SK-N-SH (cell line): Measurements from ENCODE around the gene NCAM1. TPM values are rescaled to one million over a fixed set of nuclear protein-coding genes. Genes with fewer than 3 reads are reported as not detected.

ENCODE experiments used
- CTCF ChIA-PET: fragments of 300-600, 350-600 bp; formaldehyde crosslinking; extraction: SDS; loops from one replicate; lab custom pipeline; 2021; lab: Yijun Ruan, JAX
- POLR2A ChIA-PET: fragments of 350-600 bp; sonication (Branson Sonifier 250); formaldehyde crosslinking; extraction: SDS; loops from one replicate; lab custom pipeline; 2020; ENCODE audit warnings: antibody characterized with exemption, inconsistent platforms; lab: Yijun Ruan, JAX
- DNase-seq: peaks from one replicate; pipeline ENCODE4 v3.0.0; 2012
- H2AFZ ChIP-seq: fragments of 200-600 bp; sonication (generic); 2 replicates; pipeline ENCODE4 v1.8.1; 2016; ENCODE audit warnings: antibody characterized with exemption, mild to moderate bottlenecking, low read depth
- H3F3A ChIP-seq: fragments of 200-600 bp; sonication (generic); replicated peaks from 2 replicates; pipeline ENCODE3; 2016; ENCODE audit warnings: antibody characterized with exemption, mild to moderate bottlenecking; ENCODE audit not compliant: insufficient read depth
- H3K27ac ChIP-seq, 2 experiments: fragments of 200-500 bp in 1 of 2; fragments of 200-600 bp in 1 of 2; sonication (Bioruptor generic) in 1 of 2; sonication (generic), shearing (Covaris generic) in 1 of 2; 2 replicates each; pipeline versions ENCODE4 v1.5.1 to v1.6.1; 2014 to 2016; ENCODE audit warnings: low read depth in 2 of 2, inconsistent platforms in 1 of 2, low read length in 1 of 2, mild to moderate bottlenecking in 1 of 2, mixed read lengths in 1 of 2
- H3K27me3 ChIP-seq: fragments of 200-600 bp; sonication (generic), shearing (Covaris generic); 2 replicates; pipeline ENCODE4 v1.6.1; 2016; ENCODE audit warnings: mixed run types; ENCODE audit not compliant: insufficient read depth
- H3K36me3 ChIP-seq, 2 experiments: fragments of 200-500 bp in 1 of 2; fragments of 200-600 bp in 1 of 2; sonication (Bioruptor generic) in 1 of 2; sonication (generic) in 1 of 2; replicated peaks in 1 of 2; 2 replicates each; pipeline versions ENCODE3 to v1.5.1; 2014 to 2016; ENCODE audit warnings: low read length in 1 of 2, mild to moderate bottlenecking in 1 of 2; ENCODE audit not compliant: insufficient read depth in 2 of 2, control insufficient read depth in 1 of 2
- H3K4me1 ChIP-seq, 2 experiments: fragments of 200-500 bp in 1 of 2; fragments of 200-600 bp in 1 of 2; sonication (Bioruptor generic) in 1 of 2; sonication (generic), shearing (Covaris generic) in 1 of 2; 2 replicates each; pipeline versions ENCODE4 v1.5.1 to v1.6.1; 2014 to 2016; ENCODE audit warnings: low read depth in 1 of 2, low read length in 1 of 2, mixed run types in 1 of 2; ENCODE audit not compliant: insufficient read depth in 2 of 2, control insufficient read depth in 1 of 2
- H3K4me2 ChIP-seq: fragments of 200-600 bp; sonication (generic), shearing (Covaris generic); 2 replicates; pipeline ENCODE4 v1.6.1; 2017; ENCODE audit warnings: mixed run types
- H3K4me3 ChIP-seq, 2 experiments: fragments of 200-500 bp in 1 of 2; fragments of 200-600 bp in 1 of 2; sonication (Bioruptor generic) in 1 of 2; sonication (generic), shearing (Covaris generic) in 1 of 2; 2 replicates each; pipeline versions ENCODE4 v1.5.1 to v1.8.1; 2014 to 2016; ENCODE audit warnings: low read depth in 2 of 2, inconsistent platforms in 1 of 2, low read length in 1 of 2, mild to moderate bottlenecking in 1 of 2, mixed read lengths in 1 of 2, moderate library complexity in 1 of 2
- H3K79me2 ChIP-seq: fragments of 200-600 bp; sonication (generic); 2 replicates; pipeline ENCODE4 v1.8.1; 2017; ENCODE audit warnings: mild to moderate bottlenecking; ENCODE audit not compliant: insufficient read depth
- H3K9ac ChIP-seq: fragments of 200-600 bp; sonication (generic); 2 replicates; pipeline ENCODE4 v1.6.1; 2017; ENCODE audit warnings: mixed run types
- H3K9me2 ChIP-seq: fragments of 200-600 bp; sonication (generic); 2 replicates; pipeline ENCODE4 v1.6.1; 2017; ENCODE audit warnings: mixed run types
- H3K9me3 ChIP-seq: fragments of 200-600 bp; sonication (generic); 2 replicates; pipeline ENCODE4 v1.6.1; 2017; ENCODE audit warnings: mixed run types, mild to moderate bottlenecking, moderate library complexity
- H4K20me1 ChIP-seq: fragments of 200-600 bp; sonication (generic); 2 replicates; pipeline ENCODE4 v1.6.1; 2017; ENCODE audit warnings: mild to moderate bottlenecking, mixed run types; ENCODE audit not compliant: insufficient read depth
- CTCF ChIP-seq: fragments of 200-600 bp; sonication (generic); IDR thresholded peaks from 2 replicates; pipeline ENCODE4 v1.6.1; 2017; ENCODE audit warnings: antibody characterized with exemption, mild to moderate bottlenecking, moderate library complexity
- EP300 ChIP-seq, 2 experiments: IDR thresholded peaks; 2 replicates each; pipeline versions ENCODE4 v1.4.0 to v1.6.1; 2012; ENCODE audit warnings: borderline replicate concordance in 1 of 2, low read depth in 1 of 2, low read length in 1 of 2
- FOSL2 ChIP-seq: IDR thresholded peaks from 2 replicates; pipeline ENCODE4 v1.4.0; 2012; ENCODE audit warnings: low read depth, mild to moderate bottlenecking, moderate library complexity, borderline replicate concordance
- FOXJ3 ChIP-seq: sonication (generic); formaldehyde crosslinking; IDR thresholded peaks from 2 replicates; pipeline ENCODE4 v1.5.1; 2020; ENCODE audit warnings: mild to moderate bottlenecking, missing genetic modification reagents
- FOXM1 ChIP-seq: IDR thresholded peaks from 2 replicates; pipeline ENCODE4 v1.4.0; 2012; ENCODE audit warnings: low read depth, mild to moderate bottlenecking
- GABPA ChIP-seq: IDR thresholded peaks from 2 replicates; pipeline ENCODE4 v1.4.0; 2012; ENCODE audit warnings: low read depth, mild to moderate bottlenecking
- JUND ChIP-seq: IDR thresholded peaks from 2 replicates; pipeline ENCODE4 v1.4.0; 2012
- NFIC ChIP-seq: IDR thresholded peaks from 2 replicates; pipeline ENCODE4 v1.4.0; 2012; ENCODE audit warnings: borderline replicate concordance
- PBX3 ChIP-seq: IDR thresholded peaks from 2 replicates; pipeline ENCODE4; 2012
- POLR2AphosphoS5 ChIP-seq: IDR thresholded peaks from 2 replicates; pipeline ENCODE4 v1.6.1; 2012; ENCODE audit warnings: low read depth, low read length
- RAD21 ChIP-seq: IDR thresholded peaks from 2 replicates; pipeline ENCODE4 v1.6.1; 2012; ENCODE audit warnings: mild to moderate bottlenecking, low read length
- REST ChIP-seq: IDR thresholded peaks from 2 replicates; pipeline ENCODE4 v1.6.1; 2012; ENCODE audit warnings: mild to moderate bottlenecking, low read depth, low read length, moderate library complexity
- RFX5 ChIP-seq: IDR thresholded peaks from 2 replicates; pipeline ENCODE4 v1.6.1; 2012; ENCODE audit warnings: mild to moderate bottlenecking, improper control_type of control experiment, low read length
- RXRA ChIP-seq: IDR thresholded peaks from 2 replicates; pipeline ENCODE4 v1.4.0; 2012; ENCODE audit warnings: low read depth, mild to moderate bottlenecking, borderline replicate concordance
- SMC3 ChIP-seq: IDR thresholded peaks from 2 replicates; pipeline ENCODE4 v1.6.1; 2012; ENCODE audit warnings: low read depth, low read length, improper control_type of control experiment
- TAF1 ChIP-seq: IDR thresholded peaks from 2 replicates; pipeline ENCODE4 v1.6.1; 2012; ENCODE audit warnings: low read depth, mild to moderate bottlenecking, low read length, moderate library complexity, borderline replicate concordance
- TCF12 ChIP-seq: IDR thresholded peaks from 2 replicates; pipeline ENCODE4 v1.4.0; 2012
- USF2 ChIP-seq: fragments of 150-350 bp; IDR thresholded peaks from 2 replicates; pipeline ENCODE4 v1.6.1; 2017; ENCODE audit warnings: antibody characterized with exemption, low read length, low read depth, borderline replicate concordance
- ZBTB33 ChIP-seq: IDR thresholded peaks from 2 replicates; pipeline ENCODE4 v1.4.0; 2012; ENCODE audit warnings: low read depth, borderline replicate concordance
- WGBS: methylation state at CpG from one replicate; pipeline ENCODE4 v1.1.6; 2017; ENCODE audit warnings: low lambda C conversion rate; 5-methylcytosine and 5-hydroxymethylcytosine counted together
- polyA plus RNA-seq, 3 experiments: library from polyadenylated mRNA; depleted of rRNA; stranded (reverse); fragments of >200 nt; gene quantifications; 2 replicates each; pipeline ENCODE4 v1.2.3, GENCODE V29; 2012

Gene NCAM1
- polyA plus RNA-seq, 1 of the 3 experiments (the other 2 are of a cell fraction) = 19.4 TPM

- Histone ChIP-seq H3F3A (no peaks in the 10 kb centered on the region), H3K79me2 (no peaks in the 10 kb centered on the region), H3K4me3 (no peak overlapping the region), H3K36me3 (peaks cover 0 to 12% of the 10 kb centered on the region in 2 experiments), H3K4me1 (peaks cover 0 to 7% of the 10 kb centered on the region in 2 experiments; a peak in 1 of 4 replicates), H3K27me3 (no peaks in the 10 kb centered on the region), H3K9me2 (no peaks in the 10 kb centered on the region), H3K4me2 (no peak overlapping the region), H3K9ac (no peak overlapping the region), H2AFZ (no peak overlapping the region), H3K9me3 (no peaks in the 10 kb centered on the region), H3K27ac (no peak overlapping the region), H4K20me1 (no peaks in the 10 kb centered on the region)
- ChIA-PET CTCF (interaction anchor here (3.6 kb wide), 1 partner anchor 22 kb away, joined by 10 read pairs; no protein-coding TSS in a partner anchor), POLR2A (no interaction called here)
- TF ChIP-seq SMC3 (no peak), ZBTB33 (no peak), FOXJ3 (no peak), POLR2AphosphoS5 (no peak), JUND (no peak), RXRA (no peak), GABPA (no peak), FOXM1 (no peak)
- DNase-seq = no peak
- WGBS = 88% methylated on average over 7 of the region's 7 CpGs
Measured at GRCh38 chr11:113267493-113267892, 306.3 kb downstream of the NCAM1 start.

GRCh38 chr11:113269096-113269495 is 307.9 kb downstream of the NCAM1 start:
- Histone ChIP-seq H4K20me1 (no peaks in the 10 kb centered on the region), H3K4me1 (peaks cover 0 to 23% of the 10 kb centered on the region in 2 experiments; a peak in 1 of 4 replicates), H3K27ac (no peak overlapping the region), H3K4me3 (no peak overlapping the region), H2AFZ (no peak overlapping the region), H3K36me3 (peaks cover 0 to 2% of the 10 kb centered on the region in 2 experiments), H3K9ac (no peak overlapping the region), H3K9me2 (no peaks in the 10 kb centered on the region), H3K9me3 (no peaks in the 10 kb centered on the region), H3F3A (no peaks in the 10 kb centered on the region), H3K79me2 (no peaks in the 10 kb centered on the region), H3K4me2 (no peak overlapping the region), H3K27me3 (no peaks in the 10 kb centered on the region)
- WGBS = 86% methylated on average over 1 of the region's 2 CpGs
- ChIA-PET POLR2A (interaction anchor here (0.8 kb wide), 1 partner anchor 704 kb away, joined by 3 read pairs; no protein-coding TSS in a partner anchor), CTCF (interaction anchor here (1.1 to 3.6 kb wide), 3 partner anchors 20 to 681 kb away, joined by 3 to 10 read pairs (median 4); no protein-coding TSS in a partner anchor)
- no peak for DNase-seq
- no peak for TF ChIP-seq EP300 (IDR thresholded peaks at IDR 0.05; ENCODE audit: borderline replicate concordance in 1 of 2, low read depth in 1 of 2, low read length in 1 of 2)
- no peak for TF ChIP-seq RFX5
- no peak for TF ChIP-seq RAD21
- TF ChIP-seq POLR2AphosphoS5 = no peak
- no peak for TF ChIP-seq TCF12
- no peak for TF ChIP-seq FOSL2
- TF ChIP-seq CTCF = no peak
- TF ChIP-seq TAF1 = no peak
- TF ChIP-seq PBX3 = no peak
- TF ChIP-seq NFIC = no peak
- no peak for TF ChIP-seq REST
- TF ChIP-seq USF2 = no peak
- TF ChIP-seq FOXJ3 = no peak
